ENCODE data around the gene PLK5.

The PLK5 gene

GRCh38 chr19:1556390-1557070 lies 32.7 kb downstream of the PLK5 start:
- DNase-seq, result no peak

- no peak for DNase-seq
These were observed 34.7 kb downstream of the PLK5 start for GRCh38 chr19:1558552-1558951.

- DNase-seq, result no peak
These were observed 36.5 kb downstream of the PLK5 start for GRCh38 chr19:1560286-1560882.

DNA sequence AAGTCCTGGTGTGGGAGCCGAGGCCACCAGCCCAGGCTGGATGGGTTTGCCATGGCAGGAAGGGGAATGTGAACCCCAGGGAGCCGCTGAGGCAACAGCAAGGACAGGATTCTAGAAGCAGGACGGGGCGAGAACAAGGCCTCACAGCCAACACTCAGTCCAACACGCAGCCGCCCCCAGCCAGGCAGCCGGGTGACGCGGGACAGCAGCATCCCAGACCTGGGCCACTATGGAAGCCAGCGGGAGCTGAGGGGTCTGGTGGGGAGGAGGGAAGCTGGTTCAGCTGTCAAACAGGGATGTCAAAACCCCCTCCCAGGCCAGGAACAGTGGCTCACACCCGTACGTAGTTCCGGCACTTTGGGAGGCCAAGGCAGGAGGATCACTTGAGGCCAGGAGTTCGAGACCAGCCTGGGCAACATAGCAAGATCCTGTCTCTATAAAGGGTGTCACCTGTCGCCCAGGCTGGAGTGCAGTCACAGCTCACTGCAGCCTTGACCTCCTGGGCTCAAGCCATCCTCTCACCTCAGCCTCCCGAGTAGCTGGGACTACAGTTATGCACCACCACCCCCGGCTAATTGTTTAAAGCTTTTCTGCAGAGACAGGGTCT lies 37.5 kb downstream of the PLK5 start:
- DNase-seq, result no peak

GRCh38 chr19:1563251-1563650 lies 39.4 kb downstream of the PLK5 start:
- no peak for DNase-seq

GRCh38 chr19:1566392-1567115 lies 42.7 kb downstream of the PLK5 start:
- DNase-seq, result no peak

DNA sequence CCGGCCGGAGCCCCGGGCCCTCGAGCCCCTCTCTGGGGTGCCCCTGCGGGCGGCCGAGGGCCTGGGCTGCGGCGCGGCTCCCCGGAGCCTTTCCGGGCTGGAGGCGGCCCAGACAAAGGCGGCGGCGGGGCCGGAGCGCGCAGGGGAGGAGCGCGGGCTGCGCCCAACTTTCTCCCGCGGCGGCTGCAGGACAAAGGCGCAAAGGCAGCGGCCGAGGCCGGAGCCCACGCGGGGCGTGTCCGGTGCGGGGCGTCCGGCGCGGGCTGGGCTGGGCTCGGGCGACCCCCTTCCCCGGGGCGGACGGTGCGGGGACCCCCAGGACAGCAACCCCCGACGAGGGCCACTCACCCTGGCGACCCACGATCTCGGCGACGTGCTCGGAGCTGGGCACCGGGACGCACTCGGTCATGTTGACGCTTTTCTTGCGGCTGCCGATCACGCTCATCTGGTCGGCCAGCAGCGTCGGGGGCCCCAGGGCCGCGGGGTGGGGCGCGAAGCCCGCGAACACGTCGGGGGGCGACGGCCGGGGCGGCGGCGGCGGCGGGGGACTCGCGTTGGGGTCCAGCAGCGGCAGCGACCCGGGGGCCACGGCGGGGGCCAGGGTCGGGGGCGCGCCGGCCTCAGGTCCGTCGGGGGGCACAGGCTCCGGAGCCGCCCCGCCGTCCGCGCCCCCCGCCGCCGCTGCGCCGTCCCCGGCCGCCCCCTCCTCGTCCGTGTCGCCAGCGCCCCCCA lies 43.4 kb downstream of the PLK5 start:
- DNase-seq, result peak; percentile 20

DNA sequence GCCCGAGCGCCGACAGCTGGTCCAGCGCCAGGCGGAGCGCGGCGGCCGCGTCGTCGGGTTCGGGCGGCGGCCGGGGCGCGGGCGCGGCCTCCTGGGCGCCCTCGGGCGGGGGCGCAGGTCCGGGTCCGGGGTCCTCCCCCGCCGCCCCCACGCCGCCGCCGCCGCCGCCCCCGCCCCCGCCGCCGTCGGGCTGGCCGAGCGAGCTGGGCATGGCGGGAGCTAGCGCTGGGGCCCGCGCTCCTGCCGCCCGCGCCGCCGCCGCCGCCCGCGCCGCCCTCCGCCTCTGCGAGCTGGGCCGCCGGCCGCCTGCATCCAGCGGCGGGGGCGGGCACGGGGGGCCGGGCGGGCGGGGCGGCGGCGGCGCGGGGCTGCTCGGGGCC lies 44.0 kb downstream of the PLK5 start:
- DNase-seq, result no peak

- peak; percentile 93 for DNase-seq
These were observed 44.6 kb downstream of the PLK5 start, which contains the start of gene MEX3D for GRCh38 chr19:1568320-1569019. MEX3D (minus strand) TSS chr19:1568325; CDS start chr19:1568058, 267 bp downstream.

DNA sequence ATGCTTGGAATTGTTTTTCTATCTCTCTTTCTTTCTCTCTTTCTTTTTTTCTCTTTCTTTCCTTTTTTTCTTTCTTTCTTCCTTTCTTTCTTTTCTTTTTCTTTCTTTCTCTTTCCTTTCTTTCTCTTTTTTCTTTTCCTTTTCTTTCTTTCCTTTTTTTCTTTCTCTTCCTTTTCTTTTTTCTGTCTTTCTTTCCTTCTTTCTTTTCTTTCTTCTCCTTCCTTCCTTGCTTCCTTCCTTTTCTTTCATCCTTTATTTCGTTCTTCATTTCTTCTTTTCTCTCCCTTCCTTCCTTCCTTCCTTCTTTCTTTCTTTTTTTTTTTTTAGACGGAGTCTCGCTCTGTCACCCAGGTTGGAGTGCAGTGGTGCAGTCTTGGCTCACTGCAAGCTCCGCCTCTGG lies 46.1 kb downstream of the PLK5 start:
- no peak for DNase-seq

DNA sequence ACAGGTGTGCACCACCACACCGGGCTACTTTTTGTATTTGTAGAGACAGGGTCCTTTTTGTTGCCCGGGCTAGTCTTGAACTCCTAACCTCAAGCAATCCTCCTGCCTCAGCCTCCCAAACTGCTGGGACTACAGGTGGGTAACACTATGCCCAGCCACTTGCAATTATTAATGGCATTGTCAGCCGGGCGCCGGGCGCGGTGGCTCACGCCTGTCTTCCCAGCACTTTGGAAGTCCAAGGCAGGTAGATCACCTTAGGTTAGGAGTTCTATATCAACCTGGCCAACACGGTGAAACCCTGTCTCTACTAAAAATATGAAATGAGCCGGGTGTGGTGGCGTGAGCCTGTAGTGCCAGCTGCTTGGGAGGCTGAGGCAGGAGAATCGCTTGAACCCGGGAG lies 47.0 kb downstream of the PLK5 start:
- no peak for DNase-seq

DNA sequence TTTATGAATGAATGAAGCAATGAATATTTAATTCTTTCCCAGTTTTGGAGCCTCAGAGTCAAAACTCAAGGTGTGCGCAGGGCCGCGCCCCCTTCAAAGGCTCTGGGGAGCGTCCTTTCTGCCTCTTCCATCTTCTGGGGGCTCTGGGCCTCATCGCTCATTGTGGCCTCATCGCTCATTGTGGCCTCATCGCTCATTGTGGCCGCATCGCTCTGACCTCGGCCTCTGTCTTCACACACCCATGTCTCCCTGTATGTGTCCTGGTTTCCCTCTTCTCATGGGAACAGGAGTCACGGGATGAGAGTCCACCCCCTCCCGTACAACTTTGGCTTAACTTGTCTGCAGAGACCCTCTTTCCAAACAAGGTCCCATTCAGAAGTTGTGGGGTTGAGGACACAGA lies 47.5 kb downstream of the PLK5 start:
- no peak for DNase-seq

DNA sequence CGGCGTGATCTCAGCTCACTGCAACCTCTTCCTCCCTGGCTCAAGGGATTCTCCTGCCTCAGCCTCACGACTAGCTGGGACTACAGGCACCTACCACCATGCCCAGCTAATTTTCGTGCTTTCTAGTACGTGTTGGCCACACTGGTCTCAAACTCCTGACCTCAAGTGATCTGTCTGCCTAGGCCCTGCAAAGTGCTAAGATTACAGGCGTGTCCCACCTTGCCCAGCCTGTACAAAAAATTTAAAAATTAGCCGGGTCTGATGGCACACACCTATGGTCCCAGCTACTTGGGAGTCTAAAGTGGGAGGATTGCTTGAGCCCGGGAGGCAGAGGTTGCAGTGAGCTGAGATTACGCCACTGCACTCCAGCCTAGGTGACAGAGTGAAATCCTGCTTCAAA lies 48.9 kb downstream of the PLK5 start:
- DNase-seq, result no peak

GRCh38 chr19:1574354-1575136 lies 50.7 kb downstream of the PLK5 start:
- no peak for DNase-seq

DNA sequence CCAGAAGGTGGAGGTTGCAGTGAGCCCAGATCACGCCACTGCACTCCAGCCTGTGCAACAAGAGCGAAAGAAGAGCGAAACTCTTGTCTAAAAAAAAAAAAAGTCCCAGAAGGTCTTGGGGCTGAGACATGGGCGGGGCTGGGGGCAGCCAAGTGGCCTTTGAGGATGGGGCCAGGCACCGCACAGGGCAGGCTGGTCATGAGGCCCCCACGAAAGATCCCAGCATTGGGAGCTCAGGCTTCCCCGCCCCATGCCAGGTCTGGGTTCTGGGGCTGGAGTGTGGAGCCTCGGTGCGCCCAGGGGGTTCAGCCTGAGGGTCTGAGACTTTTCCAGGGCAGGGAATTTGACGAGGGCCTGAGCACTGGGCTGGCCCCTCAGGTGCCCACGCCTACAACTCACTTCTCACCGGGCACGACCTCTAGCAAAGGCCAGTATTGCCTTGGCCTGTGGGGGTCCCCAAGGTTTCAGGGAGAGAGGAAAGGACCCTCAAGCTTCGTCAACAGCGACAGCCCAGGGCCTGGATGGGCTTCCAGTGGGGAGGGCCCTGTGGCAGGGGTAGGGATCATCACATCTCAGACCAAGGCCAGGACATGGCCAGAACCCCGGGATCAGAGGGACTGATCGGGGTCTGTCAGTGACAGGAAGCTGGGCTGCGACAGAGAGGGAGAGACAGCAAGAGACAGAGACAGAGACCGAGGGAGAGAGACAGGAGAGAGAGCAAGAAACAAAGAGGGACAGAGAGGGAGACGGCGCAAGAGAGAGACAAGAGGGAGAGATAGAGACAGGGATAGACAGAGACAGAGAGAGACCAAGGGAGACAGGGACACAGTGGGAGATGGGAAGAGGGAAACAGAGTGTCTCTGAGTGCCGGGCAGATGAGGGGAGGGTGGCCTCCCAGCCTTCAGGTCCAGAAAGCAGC lies 51.7 kb downstream of the PLK5 start:
- DNase-seq, result no peak

- no peak for DNase-seq
These were observed 52.6 kb downstream of the PLK5 start for GRCh38 chr19:1576242-1577089.

DNA sequence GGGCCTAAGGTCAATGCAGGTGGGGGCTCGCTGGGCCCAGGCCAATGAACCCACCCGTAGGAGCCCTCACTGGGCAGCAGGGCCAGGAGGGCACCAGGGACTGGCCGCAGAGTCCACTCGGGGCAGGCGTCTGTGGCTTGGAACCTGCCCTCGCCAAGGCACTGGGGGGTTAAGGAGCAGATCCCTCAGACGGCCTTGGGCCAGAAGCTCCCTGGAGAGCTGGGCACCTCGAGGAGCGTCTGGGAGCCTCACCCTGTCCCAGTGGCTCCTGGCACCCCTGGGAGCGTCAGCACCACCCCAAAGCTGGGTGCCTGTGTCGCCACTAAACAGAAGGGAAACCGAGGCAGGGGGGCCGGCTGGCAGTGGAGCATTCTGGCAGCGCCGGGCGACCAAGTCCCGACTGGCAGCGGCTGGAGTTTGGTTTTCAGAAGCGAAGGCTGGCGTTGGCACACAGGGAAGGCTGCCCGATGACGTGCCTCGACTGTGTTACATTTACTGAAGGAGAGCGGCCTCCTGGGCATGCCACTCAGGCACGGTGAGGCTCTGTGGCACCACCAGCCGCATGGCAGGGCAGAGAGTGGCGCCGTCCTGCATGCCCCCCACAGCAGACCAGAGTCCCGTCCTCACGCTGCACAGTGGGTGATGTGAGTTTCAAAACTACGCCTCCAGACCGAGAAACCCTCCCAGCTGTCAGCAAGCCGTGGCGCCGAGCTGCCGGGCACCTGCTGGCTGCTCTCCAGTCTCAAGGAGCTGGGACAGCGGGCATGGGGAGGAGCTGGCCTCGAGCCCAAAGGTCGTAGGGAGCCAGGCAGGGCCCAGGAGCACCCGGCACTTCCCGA lies 53.4 kb downstream of the PLK5 start:
- no peak for DNase-seq

- no peak for DNase-seq
These were observed 54.2 kb downstream of the PLK5 start for GRCh38 chr19:1577929-1578618.
